Adrenal gland (tissue), 12 donors: ENCODE results near the gene UBE2QL1. TPM values are rescaled to one million over a fixed set of nuclear protein-coding genes. Genes with fewer than 3 reads are reported as not detected.

ENCODE experiments used
- DNase-seq, 7 donors: peaks; one replicate each; pipeline ENCODE4 v3.0.0-alpha.2; 2019 to 2020
- H3K27ac ChIP-seq, 5 donors: fragments of 200-600 bp; sonication (generic) in 4 of 5; 1 replicate in 3 of 5; 2 replicates in 2 of 5; pipeline versions ENCODE4 v1.5.1 to v1.8.0; 2016 to 2020; ENCODE audit warnings: mild to moderate bottlenecking in 1 of 5
- H3K27me3 ChIP-seq: fragments of 200-600 bp; 2 replicates; pipeline ENCODE4 v1.8.0; 2021
- H3K36me3 ChIP-seq, 2 donors: fragments of 200-600 bp; replicated peaks in 1 of 2; 1 replicate in 1 of 2; 2 replicates in 1 of 2; pipeline versions ENCODE4 v1.5.1 to v1.8.0; 2018 to 2022
- H3K4me1 ChIP-seq, 2 donors: fragments of 200-600 bp; replicated peaks in 1 of 2; 1 replicate in 1 of 2; 2 replicates in 1 of 2; pipeline versions ENCODE4 v1.5.1 to v1.8.0; 2018 to 2021
- H3K4me3 ChIP-seq, 4 donors: fragments of 200-600 bp; sonication (generic) in 3 of 4; one replicate each; pipeline ENCODE4 v1.5.1; 2016 to 2018
- H3K9me3 ChIP-seq, 3 donors: fragments of 200-600 bp; sonication (generic) in 1 of 3; replicated peaks in 1 of 3; 1 replicate in 2 of 3; 2 replicates in 1 of 3; pipeline versions ENCODE4 v1.5.1 to v1.8.0; 2016 to 2021
- CTCF ChIP-seq, 6 experiments: fragments of 450-650 bp in 4 of 6; fragments of 200-600 bp in 2 of 6; sonication (generic) in 1 of 6; IDR thresholded peaks; 1 replicate in 5 of 6; 2 replicates in 1 of 6; pipeline versions ENCODE4 v1.5.1 to v1.8.0; 2016 to 2021; ENCODE audit warnings: antibody characterized with exemption in 6 of 6, mild to moderate bottlenecking in 2 of 6, moderate library complexity in 1 of 6
- POLR2A ChIP-seq, 2 donors: fragments of 450-650 bp; IDR thresholded peaks; one replicate each; pipeline ENCODE4 v1.6.1; 2017; ENCODE audit warnings: antibody characterized with exemption in 2 of 2, mild to moderate bottlenecking in 2 of 2, moderate library complexity in 1 of 2
- WGBS, 4 donors: extraction: QIAGEN DNeasy Blood & Tissue Kit in 2 of 4; methylation state at CpG; one replicate each; pipeline versions ENCODE4 v1.1.5 to v1.1.7; 2013 to 2017; 5-methylcytosine and 5-hydroxymethylcytosine counted together
- intact Hi-C, 2 donors: fragments of 100-400 bp; cut with DNase I; formaldehyde crosslinking; loops; one replicate each; pipeline versions ENCODE4 v1.14.1 to v1.15.0; 2022 to 2023
- polyA plus RNA-seq, 3 donors: library from polyadenylated mRNA; stranded (reverse); fragments of 200-250 nt in 2 of 3; fragments of 350-450 nt in 1 of 3; fragmentation: Illumina TruSeq in 1 of 3; extraction: RNeasy Lipid Tissue Mini Kit (QIAGEN cat#74804) in 1 of 3; gene quantifications; one replicate each; pipeline ENCODE4 v1.2.3, GENCODE V29; 2013 to 2014
- total RNA-seq, 9 donors: library from RNA; depleted of rRNA in 4 of 9; stranded (reverse); fragments of >200 nt in 4 of 9; fragments of 120-200 nt in 1 of 9; fragmentation: NEBNext Ultra II Directional in 1 of 9; extraction: Animal tissue kit (Norgen Biotek cat#: 25700) in 1 of 9; gene quantifications; one replicate each; pipeline versions ENCODE4 v1.1.0 to v1.2.4, GENCODE V29; 2013 to 2023
- donor health status: healthy with polysubstance abuse.
- donor health status: Bipolar disorder and iron deficiency.
- donor health status: DM: yes; HTN: yes; CAD: no.
- donor health status: DM: no; HTN: no; CAD: no.
- donor health status: DM: no; HTN: no; CAD: no.
- donor health status: DM: yes; HTN: yes; CAD: no.

Gene UBE2QL1
- total and polyA plus RNA-seq, 12 donors = 0.12 to 3.4 (median 1.1) TPM

- no peak for TF ChIP-seq POLR2A (IDR thresholded peaks at IDR 0.05)
- no peak for TF ChIP-seq CTCF (IDR thresholded peaks at IDR 0.05)
- Histone ChIP-seq H3K36me3 (no peaks in the 10 kb centered on the region), H3K27ac (no peak overlapping the region), H3K4me1 (no peaks in the 10 kb centered on the region), H3K4me3 (no peak overlapping the region), H3K9me3 (no peaks in the 10 kb centered on the region), H3K27me3 (no peaks in the 10 kb centered on the region)
- intact Hi-C loops = no loop called here
- 88 to 92% (median 90%) methylated on average over 9 to 11 of the region's 11 CpGs for WGBS, 4 donors
- no peak for DNase-seq
Measured at GRCh38 chr5:6478793-6479192, 30.1 kb downstream of the UBE2QL1 start.

DNA sequence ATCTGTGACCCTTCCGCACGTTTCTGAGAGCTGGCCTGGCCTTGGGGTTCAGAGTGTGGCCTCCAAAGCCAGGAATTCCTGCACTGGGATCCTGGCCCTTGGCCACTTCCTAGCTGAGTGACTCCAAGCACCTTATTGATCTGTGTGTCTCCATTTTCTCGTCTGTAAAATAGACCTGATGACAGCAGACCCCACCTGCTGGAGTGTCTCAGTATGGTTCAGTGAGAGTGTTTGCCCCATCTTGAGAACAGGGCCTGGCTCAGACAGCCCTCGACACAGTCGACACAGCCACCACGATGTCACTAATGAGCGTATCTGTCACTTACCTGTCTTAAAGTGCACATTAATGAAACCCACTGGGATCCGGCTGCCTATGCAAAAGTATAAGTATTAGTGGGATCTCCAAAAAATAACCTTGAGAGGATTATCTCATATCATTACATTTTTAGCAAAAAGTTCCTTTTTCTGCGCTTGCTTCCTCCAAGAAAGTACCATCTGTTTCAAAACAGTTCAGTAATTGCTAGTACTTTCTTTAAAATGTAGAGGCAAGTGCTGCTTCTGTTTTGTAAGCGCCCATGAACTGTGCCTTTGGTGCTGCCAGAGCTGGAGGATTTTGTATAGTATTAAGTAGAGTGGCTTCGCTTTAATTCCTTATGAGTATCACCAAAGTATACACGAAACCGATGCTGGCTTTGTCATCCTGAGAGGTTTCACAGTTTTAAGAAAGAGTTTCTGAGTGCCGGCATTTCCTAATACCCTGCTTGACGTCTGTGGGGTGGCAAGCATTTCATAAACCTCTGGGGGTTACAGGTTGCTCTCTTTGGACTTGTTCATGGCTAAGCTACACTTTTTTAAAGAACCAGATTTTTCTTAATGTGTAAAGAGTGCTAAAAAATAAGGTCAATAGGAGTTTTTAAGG is 31.7 kb downstream of the UBE2QL1 start:
- Histone ChIP-seq H3K4me3 (no peak overlapping the region), H3K36me3 (no peaks in the 10 kb centered on the region), H3K4me1 (no peaks in the 10 kb centered on the region), H3K9me3 (no peaks in the 10 kb centered on the region), H3K27me3 (no peaks in the 10 kb centered on the region), H3K27ac (no peak overlapping the region)
- DNase-seq = no peak
- intact Hi-C loops = no loop called here
- TF ChIP-seq CTCF (IDR thresholded peaks at IDR 0.05) (no peak), POLR2A (IDR thresholded peaks at IDR 0.05) (no peak)
- 79 to 89% (median 85%) methylated on average over 15 of the region's 15 CpGs for WGBS, 4 donors

DNA sequence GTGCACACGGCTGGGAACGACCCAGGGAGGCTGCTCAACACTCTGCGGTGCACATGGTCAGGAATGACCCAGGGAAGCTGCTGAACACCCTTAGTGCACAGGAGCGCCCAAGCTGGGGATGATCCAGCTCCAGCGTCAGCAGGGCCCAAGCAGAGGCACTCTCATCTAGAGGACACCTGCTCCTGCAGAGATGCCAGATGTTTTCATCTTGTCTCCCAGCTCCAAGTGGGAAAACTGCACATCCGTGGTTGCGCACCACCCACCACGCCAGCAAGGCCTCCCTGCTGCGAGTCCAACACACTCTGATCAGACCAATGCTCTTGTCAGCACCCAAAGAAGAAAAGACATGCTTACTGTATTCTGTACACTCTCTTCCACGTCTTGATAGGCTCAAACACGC is 34.1 kb downstream of the UBE2QL1 start:
- intact Hi-C loops = no loop called here
- DNase-seq = no peak
- no peaks in the 10 kb centered on the region for H3K36me3 ChIP-seq
- no peaks in the 10 kb centered on the region for H3K9me3 ChIP-seq
- TF ChIP-seq CTCF (IDR thresholded peaks at IDR 0.05) = no peak
- TF ChIP-seq POLR2A (IDR thresholded peaks at IDR 0.05) = no peak
- no peak overlapping the region for H3K4me3 ChIP-seq
- no peak overlapping the region for H3K27ac ChIP-seq
- H3K27me3 ChIP-seq = no peaks in the 10 kb centered on the region
- 89 to 95% (median 92%) methylated on average over 2 to 11 of the region's 11 CpGs for WGBS, 4 donors
- no peaks in the 10 kb centered on the region for H3K4me1 ChIP-seq

GRCh38 chr5:6483880-6484382 is 35.3 kb downstream of the UBE2QL1 start:
- DNase-seq = no peak
- intact Hi-C loops = no loop called here
- H3K36me3 ChIP-seq = no peaks in the 10 kb centered on the region
- TF ChIP-seq POLR2A (IDR thresholded peaks at IDR 0.05) (no peak), CTCF (IDR thresholded peaks at IDR 0.05) (no peak)
- H3K4me3 ChIP-seq = no peak overlapping the region
- no peak overlapping the region for H3K27ac ChIP-seq
- no peaks in the 10 kb centered on the region for H3K4me1 ChIP-seq
- H3K27me3 ChIP-seq = no peaks in the 10 kb centered on the region
- WGBS, 4 donors = 84 to 100% (median 91%) methylated on average over 3 to 9 of the region's 9 CpGs
- H3K9me3 ChIP-seq = no peaks in the 10 kb centered on the region
